HG03565 (cell line): Measurements from ENCODE around the gene NAA60.

Source experiments
- ATAC-seq: cut with Tn5 transposase; IDR thresholded peaks from one replicate; pipeline ENCODE4 v1.9.1; 2021; ENCODE audit warnings: mild to moderate bottlenecking, moderate library complexity; ENCODE audit not compliant: unreplicated experiment

Gene NAA60

GRCh38 chr16:3443108-3444031 is at the start of gene NAA60, which contains the start of gene ZNF597:
TSS of gene NAA60 (plus strand) at chr16:3443680. CDS start at chr16:3476228, 32,548 bp downstream.
TSS of gene ZNF597 (minus strand) at chr16:3443504. CDS start at chr16:3443153, 351 bp downstream.
- peak; percentile 77 for ATAC-seq

- no peak for ATAC-seq
Observed at GRCh38 chr16:3400446-3400778, 43.1 kb upstream of the NAA60 start.

GRCh38 chr16:3400779-3401688 is 42.4 kb upstream of the NAA60 start, which contains the start of the genes ZNF174 and ZSCAN32:
TSS of gene ZNF174 (plus strand) at chr16:3401215. CDS start at chr16:3402005, 790 bp downstream.
TSS of gene ZSCAN32 (minus strand) at chr16:3401004. CDS start at chr16:3397557, 3,447 bp downstream.
- peak; percentile 97 for ATAC-seq

GRCh38 chr16:3401719-3402397 is 41.6 kb upstream of the NAA60 start:
- ATAC-seq, result no peak

GRCh38 chr16:3408561-3409197 is 34.8 kb upstream of the NAA60 start:
- no peak for ATAC-seq

GRCh38 chr16:3413730-3414379 is 29.6 kb upstream of the NAA60 start:
- no peak for ATAC-seq

GRCh38 chr16:3431779-3432219 is 11.7 kb upstream of the NAA60 start:
- ATAC-seq, result no peak

- no peak for ATAC-seq
Observed at GRCh38 chr16:3434373-3434772, 9.1 kb upstream of the NAA60 start.

- no peak for ATAC-seq
Observed at GRCh38 chr16:3439637-3440036, 3.8 kb upstream of the NAA60 start.

- peak; percentile 18 for ATAC-seq
Observed at GRCh38 chr16:3444032-3444388, 530 bp downstream of the NAA60 start.

GRCh38 chr16:3454093-3454492 is 10.6 kb downstream of the NAA60 start:
- no peak for ATAC-seq

- ATAC-seq, result no peak
Observed at GRCh38 chr16:3454631-3455147, 11.2 kb downstream of the NAA60 start.

GRCh38 chr16:3457434-3458252 is 14.2 kb downstream of the NAA60 start:
- ATAC-seq, result peak; percentile 66

- peak; percentile 16 for ATAC-seq
Observed at GRCh38 chr16:3458278-3458851, 14.9 kb downstream of the NAA60 start.

GRCh38 chr16:3458852-3459361 is 15.4 kb downstream of the NAA60 start:
- ATAC-seq, result no peak

- no peak for ATAC-seq
Observed at GRCh38 chr16:3459401-3460090, 16.1 kb downstream of the NAA60 start.

GRCh38 chr16:3460121-3460520 is 16.6 kb downstream of the NAA60 start:
- ATAC-seq, result no peak

- no peak for ATAC-seq
Observed at GRCh38 chr16:3460585-3460984, 17.1 kb downstream of the NAA60 start.
